Measurements from ENCODE around the gene TCEANC2. TPM values are rescaled to one million over a fixed set of nuclear protein-coding genes. Genes with fewer than 3 reads are reported as not detected.

TCEANC2 gene
- total RNA-seq, 4 donors from 2014 or later = 4.3 to 5.8 (median 4.4) TPM

DNA sequence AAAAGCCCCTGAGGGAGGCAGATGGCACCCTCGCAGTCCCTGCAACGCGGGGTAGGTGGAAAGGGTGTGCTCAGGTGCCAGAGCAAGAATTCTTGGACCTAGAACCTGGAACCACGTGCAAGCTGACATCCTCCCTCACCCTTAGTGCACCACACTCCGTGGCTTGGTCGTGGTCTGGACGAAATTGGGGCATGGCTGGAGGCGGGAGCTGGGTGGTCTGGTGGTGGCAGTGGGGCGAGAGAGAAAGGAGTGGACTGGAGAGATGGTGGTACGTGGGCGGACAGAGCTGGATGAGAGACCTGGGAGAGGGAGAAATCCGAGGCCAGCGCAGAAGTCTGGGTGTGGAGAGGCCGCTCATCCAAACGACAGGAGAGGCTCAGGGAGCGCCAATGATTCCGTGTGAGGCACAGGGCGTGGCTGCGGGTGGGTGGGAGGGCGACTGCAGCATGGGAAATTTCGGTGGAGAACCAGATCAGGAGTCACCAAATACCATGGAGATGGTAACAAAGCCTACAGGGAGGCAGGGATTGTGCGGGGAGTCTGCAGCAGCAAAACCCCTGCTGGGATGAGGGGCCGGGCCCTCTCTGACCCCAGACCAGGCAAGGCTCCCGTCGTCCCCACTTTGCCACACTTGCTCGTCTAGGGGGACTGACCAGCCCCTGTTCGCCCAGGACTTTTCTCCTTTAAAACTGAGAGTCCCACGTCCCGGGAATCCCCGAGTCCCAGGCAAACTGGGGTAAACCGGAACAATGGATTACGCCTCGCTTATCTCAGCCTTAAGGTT, 67.5 kb downstream of the TCEANC2 start:
- peak overlapping the region in 1 of 3 donors; percentile 1 for H3K4me3 ChIP-seq (replicated peaks in 1 of 3)
- WGBS, 2 donors = 61 to 66% methylated on average over 27 to 32 of the region's 33 CpGs
- H3K27me3 ChIP-seq = no peaks in the 10 kb centered on the region
- DNase-seq = no peak
- TF ChIP-seq POLR2A (IDR thresholded peaks at IDR 0.05) = no peak
- TF ChIP-seq, protein P1, sequence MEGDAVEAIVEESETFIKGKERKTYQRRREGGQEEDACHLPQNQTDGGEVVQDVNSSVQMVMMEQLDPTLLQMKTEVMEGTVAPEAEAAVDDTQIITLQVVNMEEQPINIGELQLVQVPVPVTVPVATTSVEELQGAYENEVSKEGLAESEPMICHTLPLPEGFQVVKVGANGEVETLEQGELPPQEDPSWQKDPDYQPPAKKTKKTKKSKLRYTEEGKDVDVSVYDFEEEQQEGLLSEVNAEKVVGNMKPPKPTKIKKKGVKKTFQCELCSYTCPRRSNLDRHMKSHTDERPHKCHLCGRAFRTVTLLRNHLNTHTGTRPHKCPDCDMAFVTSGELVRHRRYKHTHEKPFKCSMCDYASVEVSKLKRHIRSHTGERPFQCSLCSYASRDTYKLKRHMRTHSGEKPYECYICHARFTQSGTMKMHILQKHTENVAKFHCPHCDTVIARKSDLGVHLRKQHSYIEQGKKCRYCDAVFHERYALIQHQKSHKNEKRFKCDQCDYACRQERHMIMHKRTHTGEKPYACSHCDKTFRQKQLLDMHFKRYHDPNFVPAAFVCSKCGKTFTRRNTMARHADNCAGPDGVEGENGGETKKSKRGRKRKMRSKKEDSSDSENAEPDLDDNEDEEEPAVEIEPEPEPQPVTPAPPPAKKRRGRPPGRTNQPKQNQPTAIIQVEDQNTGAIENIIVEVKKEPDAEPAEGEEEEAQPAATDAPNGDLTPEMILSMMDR (IDR thresholded peaks at IDR 0.05) = no peak
- H3K9me3 ChIP-seq = no peaks in the 10 kb centered on the region
- H3K36me3 ChIP-seq = no peaks in the 10 kb centered on the region
- H3K4me1 ChIP-seq = peaks cover 0 to 18% of the 10 kb centered on the region in 2 donors
- intact Hi-C loops (cut with DNase I) = loop anchor here (2.0 to 5.0 kb wide), 2 partner anchors 286 to 368 kb away; partner anchors contain the start of gene SSBP3
- no peak overlapping the region for H3K27ac ChIP-seq

DNA sequence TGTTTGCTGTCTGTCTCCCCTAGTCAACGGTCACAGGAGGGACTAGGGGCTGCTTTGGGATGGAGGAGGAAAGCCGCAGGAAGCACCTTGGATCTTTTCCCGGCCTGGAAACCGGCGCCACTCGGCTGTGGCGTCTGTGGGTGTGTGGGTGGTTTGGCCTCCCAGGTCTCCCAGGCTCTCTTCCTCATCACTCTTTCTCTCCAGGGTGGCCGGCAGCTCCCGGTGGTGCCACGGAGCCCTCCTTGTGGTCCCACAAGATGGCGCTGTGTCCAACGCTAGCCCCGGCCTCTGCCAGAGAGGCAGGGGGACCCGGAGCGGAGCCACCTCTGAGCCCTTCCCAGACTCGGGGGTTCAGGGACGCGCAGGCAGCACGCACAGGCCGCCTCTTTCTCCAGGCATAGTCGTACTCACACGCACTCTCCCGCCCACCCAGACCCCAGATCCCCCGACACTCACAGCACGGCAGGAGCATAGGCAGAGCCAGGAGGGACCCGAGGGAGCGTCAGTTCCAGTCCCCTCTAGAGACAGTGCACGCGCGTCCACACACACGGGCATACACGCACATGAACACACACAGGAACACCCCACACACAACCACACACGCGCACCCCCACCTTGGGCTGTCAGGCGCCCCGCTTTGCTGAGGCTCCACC, 68.2 kb downstream of the TCEANC2 start:
- WGBS, 2 donors = 3 to 4% methylated on average over 29 to 31 of the region's 36 CpGs
- Histone ChIP-seq H3K4me3 (replicated peaks in 1 of 3) (peak overlapping the region in 1 of 3 donors; percentile 1), H3K4me1 (peaks cover 0 to 18% of the 10 kb centered on the region in 2 donors), H3K27ac (no peak overlapping the region), H3K27me3 (no peaks in the 10 kb centered on the region), H3K9me3 (no peaks in the 10 kb centered on the region), H3K36me3 (no peaks in the 10 kb centered on the region)
- no peak for TF ChIP-seq POLR2A (IDR thresholded peaks at IDR 0.05)
- TF ChIP-seq, protein P1 (IDR thresholded peaks at IDR 0.05) = peak; percentile 64 to 82 (median 72)
- peak; percentile 81 to 85 for DNase-seq
- intact Hi-C loops (cut with DNase I) = loop anchor here (2.0 to 5.0 kb wide), 2 partner anchors 286 to 367 kb away; partner anchors contain the start of gene SSBP3

DNA sequence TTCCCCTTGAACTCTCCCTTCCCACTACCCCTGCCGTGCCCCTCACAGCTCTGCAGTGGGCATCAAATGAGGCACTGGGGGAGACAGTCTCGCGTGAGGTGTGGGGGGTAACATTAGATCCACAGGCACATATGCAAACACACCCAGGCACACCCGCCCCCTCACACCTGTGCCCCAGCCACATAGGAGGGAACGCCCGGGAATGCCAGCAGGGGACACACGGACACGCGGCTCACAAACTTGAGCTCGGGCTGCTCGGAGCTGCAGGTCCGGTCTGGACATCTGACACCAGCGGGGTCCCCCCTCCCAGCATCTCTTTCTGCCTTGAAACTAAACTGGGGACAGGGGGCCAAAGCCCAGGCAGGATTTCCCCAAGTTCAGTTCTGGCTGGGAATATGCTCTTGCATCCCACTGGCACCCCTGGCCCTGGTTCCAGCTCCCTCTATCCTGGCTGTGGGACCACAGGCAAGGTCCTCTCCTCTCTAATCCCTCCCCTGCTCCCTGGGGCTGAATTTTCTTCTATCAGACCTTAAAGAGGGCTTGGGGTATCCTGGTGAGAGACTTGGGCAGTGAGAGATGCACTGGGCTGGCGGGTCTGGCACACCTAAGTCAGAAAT, 68.8 kb downstream of the TCEANC2 start:
- 16 to 42% methylated on average over 3 to 6 of the region's 14 CpGs for WGBS, 2 donors
- TF ChIP-seq, protein P1 (IDR thresholded peaks at IDR 0.05) = no peak
- TF ChIP-seq POLR2A (IDR thresholded peaks at IDR 0.05) = no peak
- no peaks in the 10 kb centered on the region for H3K9me3 ChIP-seq
- H3K27me3 ChIP-seq = no peaks in the 10 kb centered on the region
- H3K36me3 ChIP-seq = no peaks in the 10 kb centered on the region
- H3K4me3 ChIP-seq (replicated peaks in 1 of 3) = no peak overlapping the region
- peaks cover 0 to 18% of the 10 kb centered on the region in 2 donors for H3K4me1 ChIP-seq
- DNase-seq = peak; percentile 7 to 9
- no peak overlapping the region for H3K27ac ChIP-seq
- intact Hi-C loops (cut with DNase I) = loop anchor here (5.0 kb wide), 1 partner anchor 285 kb away; the partner anchor contains the start of gene SSBP3

DNA sequence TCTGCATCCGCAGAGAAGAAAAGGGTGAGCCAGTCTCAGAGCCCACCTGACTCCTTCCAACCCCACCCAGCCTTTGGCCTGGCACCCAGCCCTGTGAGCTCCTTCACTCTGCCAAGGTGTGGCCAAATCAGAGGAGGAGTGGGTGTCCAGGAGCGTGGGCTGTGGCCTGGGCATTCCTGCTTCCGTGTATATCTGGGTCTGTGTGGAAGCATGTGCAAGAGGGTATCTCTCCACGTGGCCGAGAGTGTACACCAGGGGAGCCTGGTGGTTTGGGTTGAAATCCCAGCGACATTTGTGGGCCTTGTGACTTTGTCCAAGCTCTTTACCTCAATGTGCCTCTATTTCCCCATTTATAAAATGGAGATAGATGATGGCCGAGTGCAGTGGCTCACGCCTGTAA, 69.6 kb downstream of the TCEANC2 start:
- WGBS, 2 donors = 92 to 93% methylated on average over 8 of the region's 8 CpGs
- intact Hi-C loops (cut with DNase I) = loop anchor here (5.0 kb wide), 1 partner anchor 284 kb away; the partner anchor contains the start of gene SSBP3
- peaks cover 0 to 18% of the 10 kb centered on the region in 2 donors for H3K4me1 ChIP-seq
- no peak for DNase-seq
- no peaks in the 10 kb centered on the region for H3K27me3 ChIP-seq
- no peaks in the 10 kb centered on the region for H3K9me3 ChIP-seq
- no peak overlapping the region for H3K27ac ChIP-seq
- TF ChIP-seq, protein P1 (IDR thresholded peaks at IDR 0.05) = no peak
- TF ChIP-seq POLR2A (IDR thresholded peaks at IDR 0.05) = no peak
- no peak overlapping the region for H3K4me3 ChIP-seq (replicated peaks in 1 of 3)
- no peaks in the 10 kb centered on the region for H3K36me3 ChIP-seq

Data from thyroid gland (tissue), 4 donors.